ENCODE results near the gene PUSL1. TPM values are rescaled to one million over a fixed set of nuclear protein-coding genes. Genes with fewer than 3 reads are reported as not detected.

Gene PUSL1
- polyA plus RNA-seq, 1 donor (not counting 4 experiments of a cell fraction or from before 2014, with no cell fraction given), result 11.4 TPM

GRCh38 chr1:1278620-1279019, 29.8 kb upstream of the PUSL1 start:
- Histone ChIP-seq H3K27me3 (ENCODE audit: control insufficient read depth, extremely low read depth, insufficient read depth, low read length) (no peaks in the 10 kb centered on the region), H4K20me1 (ENCODE audit: control insufficient read depth, extremely low read depth, insufficient read depth, low read length) (no peaks in the 10 kb centered on the region), H3K9me1 (ENCODE audit: control insufficient read depth, extremely low read depth, insufficient read depth, low read length) (no peaks in the 10 kb centered on the region), H3K4me2 (ENCODE audit: control insufficient read depth, extremely low read depth, insufficient read depth, low read depth, low read length) (no peak overlapping the region), H3K4me1 (ENCODE audit: control insufficient read depth, extremely low read depth, insufficient read depth, low read length) (peaks cover 21% of the 10 kb centered on the region), H3K36me3 (ENCODE audit: control insufficient read depth in 2 of 2, extremely low read depth in 1 of 2, insufficient read depth in 2 of 2, low read length in 2 of 2) (no peaks in the 10 kb centered on the region), H3K79me2 (ENCODE audit: control insufficient read depth, insufficient read depth, low read length) (no peaks in the 10 kb centered on the region), H3K9ac (ENCODE audit: control insufficient read depth, extremely low read depth, insufficient read depth, low read length) (no peak overlapping the region), H3K27ac (ENCODE audit: control insufficient read depth, insufficient read depth, low read length) (no peak overlapping the region), H3K9me3 (ENCODE audit: control insufficient read depth, low read depth, low read length) (no peaks in the 10 kb centered on the region), H2AFZ (ENCODE audit: control insufficient read depth, low read length) (no peak overlapping the region), H3K4me3 (ENCODE audit: control insufficient read depth in 2 of 3, extremely low read depth in 1 of 3, insufficient read depth in 2 of 3, low read depth in 1 of 3, low read length in 3 of 3) (no peak overlapping the region)
- FAIRE-seq (no peak), DNase-seq (ENCODE audit: low read depth, low spot score) (no peak)
- no peak for TF ChIP-seq EZH2 (IDR thresholded peaks at IDR 0.05; ENCODE audit: low read length)
- TF ChIP-seq CTCF (optimal IDR thresholded peaks at IDR 0.05 in 1 of 3, IDR thresholded peaks at IDR 0.05 in 1 of 3, conservative IDR thresholded peaks at IDR 0.05 in 1 of 3; ENCODE audit: extremely low read depth in 1 of 3, insufficient read depth in 2 of 3, low read length in 3 of 3), result no peak
- dilution Hi-C loops (cut with MboI; ENCODE audit: extremely low pct_ligation_motif_present, low sequenced_read_pairs), result no loop called here

- Histone ChIP-seq H3K27me3 (ENCODE audit: control insufficient read depth, extremely low read depth, insufficient read depth, low read length) (no peaks in the 10 kb centered on the region), H2AFZ (ENCODE audit: control insufficient read depth, low read length) (no peak overlapping the region), H3K9me1 (ENCODE audit: control insufficient read depth, extremely low read depth, insufficient read depth, low read length) (no peaks in the 10 kb centered on the region), H3K9me3 (ENCODE audit: control insufficient read depth, low read depth, low read length) (no peaks in the 10 kb centered on the region), H4K20me1 (ENCODE audit: control insufficient read depth, extremely low read depth, insufficient read depth, low read length) (no peaks in the 10 kb centered on the region), H3K4me1 (ENCODE audit: control insufficient read depth, extremely low read depth, insufficient read depth, low read length) (peaks cover 21% of the 10 kb centered on the region), H3K79me2 (ENCODE audit: control insufficient read depth, insufficient read depth, low read length) (no peaks in the 10 kb centered on the region), H3K9ac (ENCODE audit: control insufficient read depth, extremely low read depth, insufficient read depth, low read length) (no peak overlapping the region), H3K27ac (ENCODE audit: control insufficient read depth, insufficient read depth, low read length) (no peak overlapping the region), H3K4me3 (ENCODE audit: control insufficient read depth in 2 of 3, extremely low read depth in 1 of 3, insufficient read depth in 2 of 3, low read depth in 1 of 3, low read length in 3 of 3) (no peak overlapping the region), H3K4me2 (ENCODE audit: control insufficient read depth, extremely low read depth, insufficient read depth, low read depth, low read length) (no peak overlapping the region), H3K36me3 (ENCODE audit: control insufficient read depth in 2 of 2, extremely low read depth in 1 of 2, insufficient read depth in 2 of 2, low read length in 2 of 2) (no peaks in the 10 kb centered on the region)
- no peak for DNase-seq (ENCODE audit: low read depth, low spot score)
- dilution Hi-C loops (cut with MboI; ENCODE audit: extremely low pct_ligation_motif_present, low sequenced_read_pairs), result no loop called here
- FAIRE-seq, result no peak
- TF ChIP-seq EZH2 (IDR thresholded peaks at IDR 0.05; ENCODE audit: low read length) (no peak), CTCF (optimal IDR thresholded peaks at IDR 0.05 in 1 of 3, IDR thresholded peaks at IDR 0.05 in 1 of 3, conservative IDR thresholded peaks at IDR 0.05 in 1 of 3; ENCODE audit: extremely low read depth in 1 of 3, insufficient read depth in 2 of 3, low read length in 3 of 3) (no peak)
These were observed 29.4 kb upstream of the PUSL1 start for GRCh38 chr1:1279028-1279427.

Data from keratinocyte (primary cell).